T-helper 17 cell (primary cell): ENCODE measurements around the gene LAMTOR1. TPM values are rescaled to one million over a fixed set of nuclear protein-coding genes. Genes with fewer than 3 reads are reported as not detected.
"Not testable (repeated sequence)": the region's sequence is repeated elsewhere in the genome, so short reads cannot be mapped to it uniquely, and the experiment has no call there.

Source experiments
- ATAC-seq: fragments of 150-1000 bp; cut with Tn5 transposase; 2 replicates; pipeline ENCODE4 v1.10.0; 2021; ENCODE audit warnings: mild to moderate bottlenecking, moderate library complexity
- DNase-seq, 3 donors: peaks; one replicate each; pipeline versions ENCODE4 v3.0.0 to v3.0.0-alpha.2; 2020 to 2021
- H3K9me3 ChIP-seq: one replicate; pipeline ENCODE4 v1.7.0; 2013; ENCODE audit warnings: low read length, mild to moderate bottlenecking; ENCODE audit not compliant: control insufficient read depth, poor library complexity, severe bottlenecking
- H3K27ac Mint-ChIP-seq: one replicate; pipeline ENCODE4 v1.8.0; 2022; ENCODE audit warnings: mild to moderate bottlenecking, moderate library complexity, mixed read lengths
- H3K27me3 Mint-ChIP-seq: one replicate; pipeline ENCODE4 v1.8.0; 2022; ENCODE audit warnings: mixed read lengths
- H3K36me3 Mint-ChIP-seq: one replicate; pipeline ENCODE4 v1.8.0; 2022; ENCODE audit warnings: low read depth, mixed read lengths
- H3K4me1 Mint-ChIP-seq: one replicate; pipeline ENCODE4 v1.8.0; 2022; ENCODE audit warnings: mild to moderate bottlenecking, mixed read lengths
- H3K4me3 Mint-ChIP-seq: one replicate; pipeline ENCODE4 v1.8.0; 2022; ENCODE audit warnings: mild to moderate bottlenecking, moderate library complexity, mixed read lengths
- total RNA-seq, 4 donors: library from RNA in 2 of 4; stranded (reverse) in 2 of 4; gene quantifications; one replicate each; pipeline ENCODE4 v1.2.3 and lab custom pipeline; 2022 to 2026

LAMTOR1 gene
- total RNA-seq, 2 donors from 2014 or later, result 43.7 to 74.6 TPM

GRCh38 chr11:72135473-72135872 lies 32.4 kb upstream of the LAMTOR1 start, which contains the start of gene FOLR3:
TSS of gene FOLR3 (plus strand) at chr11:72135725. CDS start at chr11:72135953, 228 bp downstream.
- not testable (repeated sequence) for H3K4me1 Mint-ChIP-seq, ATAC-seq, H3K4me3 Mint-ChIP-seq, H3K27ac Mint-ChIP-seq, H3K9me3 ChIP-seq, DNase-seq, H3K36me3 Mint-ChIP-seq
- H3K27me3 Mint-ChIP-seq, result peaks cover 20% of the 10 kb centered on the region

- no peaks in the 10 kb centered on the region for H3K9me3 ChIP-seq
- DNase-seq, result no peak
- Mint-ChIP-seq H3K36me3 (peaks cover 6% of the 10 kb centered on the region), H3K4me1 (no peaks in the 10 kb centered on the region), H3K27me3 (peaks cover 15% of the 10 kb centered on the region), H3K27ac (no peak overlapping the region), H3K4me3 (no peak overlapping the region)
- no peak for ATAC-seq
These were observed 29.5 kb upstream of the LAMTOR1 start for GRCh38 chr11:72132646-72133045.

GRCh38 chr11:72129381-72129780 lies 26.3 kb upstream of the LAMTOR1 start:
- Mint-ChIP-seq H3K27me3 (peaks cover 15% of the 10 kb centered on the region), H3K4me3 (no peak overlapping the region), H3K4me1 (no peaks in the 10 kb centered on the region), H3K27ac (no peak overlapping the region), H3K36me3 (peaks cover 6% of the 10 kb centered on the region)
- no peaks in the 10 kb centered on the region for H3K9me3 ChIP-seq
- no peak for ATAC-seq
- no peak for DNase-seq

GRCh38 chr11:72127923-72128322 lies 24.8 kb upstream of the LAMTOR1 start:
- no peaks in the 10 kb centered on the region for H3K9me3 ChIP-seq
- H3K4me1 Mint-ChIP-seq, result no peaks in the 10 kb centered on the region
- H3K4me3 Mint-ChIP-seq, result no peak overlapping the region
- DNase-seq (no peak), ATAC-seq (no peak)
- H3K27me3 Mint-ChIP-seq, result peaks cover 17% of the 10 kb centered on the region
- peaks cover 6% of the 10 kb centered on the region for H3K36me3 Mint-ChIP-seq
- no peak overlapping the region for H3K27ac Mint-ChIP-seq

- no peaks in the 10 kb centered on the region for H3K9me3 ChIP-seq
- Mint-ChIP-seq H3K27ac (no peak overlapping the region), H3K4me3 (no peak overlapping the region), H3K27me3 (peaks cover 21% of the 10 kb centered on the region), H3K4me1 (no peaks in the 10 kb centered on the region), H3K36me3 (peaks cover 6% of the 10 kb centered on the region)
- DNase-seq (no peak), ATAC-seq (no peak)
These were observed 22.9 kb upstream of the LAMTOR1 start for GRCh38 chr11:72125956-72126355.

GRCh38 chr11:72124046-72124445 lies 20.9 kb upstream of the LAMTOR1 start:
- ATAC-seq (no peak), DNase-seq (no peak)
- Mint-ChIP-seq H3K27me3 (peaks cover 33% of the 10 kb centered on the region), H3K4me3 (no peak overlapping the region), H3K27ac (no peak overlapping the region), H3K36me3 (peaks cover 4% of the 10 kb centered on the region), H3K4me1 (no peaks in the 10 kb centered on the region)
- no peaks in the 10 kb centered on the region for H3K9me3 ChIP-seq

- H3K4me1 Mint-ChIP-seq, result no peaks in the 10 kb centered on the region
- H3K4me3 Mint-ChIP-seq, result no peak overlapping the region
- no peak overlapping the region for H3K27ac Mint-ChIP-seq
- no peaks in the 10 kb centered on the region for H3K9me3 ChIP-seq
- DNase-seq, result no peak
- no peak for ATAC-seq
- no peaks in the 10 kb centered on the region for H3K36me3 Mint-ChIP-seq
- H3K27me3 Mint-ChIP-seq, result peaks cover 38% of the 10 kb centered on the region
These were observed 20.1 kb upstream of the LAMTOR1 start for GRCh38 chr11:72123117-72123653.

GRCh38 chr11:72122607-72123006 lies 19.5 kb upstream of the LAMTOR1 start:
- H3K36me3 Mint-ChIP-seq, result no peaks in the 10 kb centered on the region
- H3K4me3 Mint-ChIP-seq, result no peak overlapping the region
- H3K4me1 Mint-ChIP-seq, result no peaks in the 10 kb centered on the region
- H3K9me3 ChIP-seq, result no peaks in the 10 kb centered on the region
- peaks cover 41% of the 10 kb centered on the region for H3K27me3 Mint-ChIP-seq
- no peak for ATAC-seq
- no peak for DNase-seq
- no peak overlapping the region for H3K27ac Mint-ChIP-seq

GRCh38 chr11:72120930-72121329 lies 17.8 kb upstream of the LAMTOR1 start:
- peaks cover 41% of the 10 kb centered on the region for H3K27me3 Mint-ChIP-seq
- ATAC-seq (no peak), DNase-seq (no peak)
- no peaks in the 10 kb centered on the region for H3K9me3 ChIP-seq
- H3K4me1 Mint-ChIP-seq, result no peaks in the 10 kb centered on the region
- H3K4me3 Mint-ChIP-seq, result no peak overlapping the region
- H3K27ac Mint-ChIP-seq, result no peak overlapping the region
- peaks cover 2% of the 10 kb centered on the region for H3K36me3 Mint-ChIP-seq

- H3K36me3 Mint-ChIP-seq, result peaks cover 2% of the 10 kb centered on the region
- no peak overlapping the region for H3K27ac Mint-ChIP-seq
- ATAC-seq, result no peak
- H3K9me3 ChIP-seq, result no peaks in the 10 kb centered on the region
- DNase-seq, result no peak
- no peaks in the 10 kb centered on the region for H3K4me1 Mint-ChIP-seq
- H3K27me3 Mint-ChIP-seq, result peaks cover 39% of the 10 kb centered on the region
- no peak overlapping the region for H3K4me3 Mint-ChIP-seq
These were observed 16.1 kb upstream of the LAMTOR1 start for GRCh38 chr11:72119198-72119597.

GRCh38 chr11:72116019-72116755 lies 13.1 kb upstream of the LAMTOR1 start:
- no peak overlapping the region for H3K4me3 Mint-ChIP-seq
- peaks cover 12% of the 10 kb centered on the region for H3K4me1 Mint-ChIP-seq
- no peak overlapping the region for H3K27ac Mint-ChIP-seq
- H3K9me3 ChIP-seq, result no peaks in the 10 kb centered on the region
- ATAC-seq, result no peak
- H3K27me3 Mint-ChIP-seq, result peaks cover 20% of the 10 kb centered on the region
- DNase-seq, result no peak
- peaks cover 2% of the 10 kb centered on the region for H3K36me3 Mint-ChIP-seq

GRCh38 chr11:72114570-72114969 lies 11.5 kb upstream of the LAMTOR1 start:
- H3K27ac Mint-ChIP-seq, result peak overlapping the region; percentile 1
- peaks cover 5% of the 10 kb centered on the region for H3K36me3 Mint-ChIP-seq
- no peaks in the 10 kb centered on the region for H3K9me3 ChIP-seq
- no peak for DNase-seq
- peaks cover 13% of the 10 kb centered on the region for H3K27me3 Mint-ChIP-seq
- no peak overlapping the region for H3K4me3 Mint-ChIP-seq
- H3K4me1 Mint-ChIP-seq, result peaks cover 20% of the 10 kb centered on the region
- ATAC-seq, result no peak

GRCh38 chr11:72112978-72113808 lies 10.1 kb upstream of the LAMTOR1 start:
- no peak for DNase-seq
- ATAC-seq, result no peak
- H3K36me3 Mint-ChIP-seq, result peaks cover 5% of the 10 kb centered on the region
- peaks cover 2% of the 10 kb centered on the region for H3K27me3 Mint-ChIP-seq
- H3K9me3 ChIP-seq, result no peaks in the 10 kb centered on the region
- peak overlapping the region; percentile 99 for H3K27ac Mint-ChIP-seq
- H3K4me1 Mint-ChIP-seq, result peaks cover 20% of the 10 kb centered on the region
- H3K4me3 Mint-ChIP-seq, result peak overlapping the region; percentile 96
